ENCODE measurements around the gene IL9R.
"Not testable (repeated sequence)": the region's sequence is repeated elsewhere in the genome, so short reads cannot be mapped to it uniquely, and the experiment has no call there.

IL9R gene

GRCh38 chrX:155997436-155997835 lies at the start of gene IL9R:
Gene IL9R (plus strand): TSS chrX:155997696. CDS start chrX:155997760, 64 bp downstream.
- DNase-seq, result peak; percentile 80

GRCh38 chrX:155949098-155949497 lies 48.4 kb upstream of the IL9R start:
- no peak for DNase-seq

- no peak for DNase-seq
Measured at GRCh38 chrX:155951237-155951789, 46.2 kb upstream of the IL9R start.

GRCh38 chrX:155953055-155953454 lies 44.4 kb upstream of the IL9R start:
- no peak for DNase-seq

- no peak for DNase-seq
Measured at GRCh38 chrX:155954793-155955192, 42.7 kb upstream of the IL9R start.

- DNase-seq, result no peak
Measured at GRCh38 chrX:155956099-155956498, 41.4 kb upstream of the IL9R start.

- DNase-seq, result no peak
Measured at GRCh38 chrX:155956649-155957048, 40.8 kb upstream of the IL9R start.

- no peak for DNase-seq
Measured at GRCh38 chrX:155957843-155958242, 39.7 kb upstream of the IL9R start.

- no peak for DNase-seq
Measured at GRCh38 chrX:155959018-155959587, 38.4 kb upstream of the IL9R start.

GRCh38 chrX:155962906-155963305 lies 34.6 kb upstream of the IL9R start:
- no peak for DNase-seq

GRCh38 chrX:155966876-155967275 lies 30.6 kb upstream of the IL9R start:
- peak; percentile 66 for DNase-seq

GRCh38 chrX:155967653-155968325 lies 29.7 kb upstream of the IL9R start:
- DNase-seq, result no peak

- DNase-seq, result no peak
Measured at GRCh38 chrX:155968326-155968661, 29.2 kb upstream of the IL9R start.

GRCh38 chrX:155968791-155969190 lies 28.7 kb upstream of the IL9R start:
- DNase-seq, result no peak

GRCh38 chrX:155971658-155972057 lies 25.8 kb upstream of the IL9R start:
- DNase-seq, result not testable (repeated sequence)

GRCh38 chrX:155972241-155972640 lies 25.3 kb upstream of the IL9R start:
- DNase-seq, result not testable (repeated sequence)

GRCh38 chrX:155983326-155983725 lies 14.2 kb upstream of the IL9R start:
- DNase-seq, result no peak

- no peak for DNase-seq
Measured at GRCh38 chrX:155985208-155985607, 12.3 kb upstream of the IL9R start.

GRCh38 chrX:155986995-155987394 lies 10.5 kb upstream of the IL9R start:
- DNase-seq, result not testable (repeated sequence)

- DNase-seq, result no peak
Measured at GRCh38 chrX:155988859-155989258, 8.6 kb upstream of the IL9R start.

- DNase-seq, result no peak
Measured at GRCh38 chrX:155993421-155993820, 4.1 kb upstream of the IL9R start.

- DNase-seq, result no peak
Measured at GRCh38 chrX:155995321-155995875, 2.1 kb upstream of the IL9R start.

GRCh38 chrX:155998116-155998515 lies 620 bp downstream of the IL9R start:
- no peak for DNase-seq

GRCh38 chrX:155998761-155999510 lies 1.4 kb downstream of the IL9R start:
- no peak for DNase-seq

All from activated effector memory CD4-positive, alpha-beta T cell treated with anti-CD3 and anti-CD28 coated beads, Interleukin-2, amount 50 U/mL, for 16 hours (primary cell).